Fibroblast of lung (primary cell): ENCODE data around the gene FKBP11.
A peak's percentile ranks its signal among the peaks of the same experiment; 100 is the strongest.

Source experiments
- EZH2 ChIP-seq: IDR thresholded peaks from 2 replicates; pipeline ENCODE4 v1.5.1; 2012; ENCODE audit warnings: low read length, control low read depth, mild to moderate bottlenecking; ENCODE audit errors: missing control alignments
- TF ChIP-seq, protein P1 (sequence below), 2 donors: IDR thresholded peaks in 1 of 2; conservative IDR thresholded peaks in 1 of 2; 1 replicate in 1 of 2; 2 replicates in 1 of 2; pipeline ENCODE4 v1.5.1; 2011 to 2012; ENCODE audit warnings: low read length in 2 of 2, control low read depth in 1 of 2, inconsistent platforms in 1 of 2, low read depth in 1 of 2, mild to moderate bottlenecking in 1 of 2

GRCh38 chr12:48903982-48904411 is 21.3 kb downstream of the FKBP11 start:
- TF ChIP-seq, protein P1, sequence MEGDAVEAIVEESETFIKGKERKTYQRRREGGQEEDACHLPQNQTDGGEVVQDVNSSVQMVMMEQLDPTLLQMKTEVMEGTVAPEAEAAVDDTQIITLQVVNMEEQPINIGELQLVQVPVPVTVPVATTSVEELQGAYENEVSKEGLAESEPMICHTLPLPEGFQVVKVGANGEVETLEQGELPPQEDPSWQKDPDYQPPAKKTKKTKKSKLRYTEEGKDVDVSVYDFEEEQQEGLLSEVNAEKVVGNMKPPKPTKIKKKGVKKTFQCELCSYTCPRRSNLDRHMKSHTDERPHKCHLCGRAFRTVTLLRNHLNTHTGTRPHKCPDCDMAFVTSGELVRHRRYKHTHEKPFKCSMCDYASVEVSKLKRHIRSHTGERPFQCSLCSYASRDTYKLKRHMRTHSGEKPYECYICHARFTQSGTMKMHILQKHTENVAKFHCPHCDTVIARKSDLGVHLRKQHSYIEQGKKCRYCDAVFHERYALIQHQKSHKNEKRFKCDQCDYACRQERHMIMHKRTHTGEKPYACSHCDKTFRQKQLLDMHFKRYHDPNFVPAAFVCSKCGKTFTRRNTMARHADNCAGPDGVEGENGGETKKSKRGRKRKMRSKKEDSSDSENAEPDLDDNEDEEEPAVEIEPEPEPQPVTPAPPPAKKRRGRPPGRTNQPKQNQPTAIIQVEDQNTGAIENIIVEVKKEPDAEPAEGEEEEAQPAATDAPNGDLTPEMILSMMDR (conservative IDR thresholded peaks at IDR 0.05 in 1 of 2, IDR thresholded peaks at IDR 0.05 in 1 of 2; ENCODE audit: low read depth in 1 of 2, low read length in 2 of 2) = peak; percentile 64 to 71
- TF ChIP-seq EZH2 = no peak
